HG03135 (cell line): ENCODE measurements around the gene KRT39.
"Not testable (repeated sequence)": the region's sequence is repeated elsewhere in the genome, so short reads cannot be mapped to it uniquely, and the experiment has no call there.

ENCODE experiments used
- ATAC-seq: cut with Tn5 transposase; IDR thresholded peaks from one replicate; pipeline ENCODE4 v1.9.1; 2021; ENCODE audit warnings: mild to moderate bottlenecking, moderate library complexity; ENCODE audit not compliant: unreplicated experiment

Gene KRT39

GRCh38 chr17:40944531-40944930 lies 22.2 kb downstream of the KRT39 start:
- no peak for ATAC-seq

- no peak for ATAC-seq
These were observed 24.2 kb downstream of the KRT39 start for GRCh38 chr17:40942553-40942952.

GRCh38 chr17:40940266-40940665 lies 26.5 kb downstream of the KRT39 start:
- no peak for ATAC-seq

- no peak for ATAC-seq
These were observed 27.8 kb downstream of the KRT39 start for GRCh38 chr17:40938981-40939380.

GRCh38 chr17:40937384-40937819 lies 29.3 kb downstream of the KRT39 start, which contains the start of gene KRT23:
KRT23 (minus strand) TSS chr17:40937646; CDS start chr17:40936603, 1,043 bp downstream.
- no peak for ATAC-seq

- no peak for ATAC-seq
These were observed 29.8 kb downstream of the KRT39 start for GRCh38 chr17:40936976-40937375.

- no peak for ATAC-seq
These were observed 30.2 kb downstream of the KRT39 start for GRCh38 chr17:40936437-40936971.

GRCh38 chr17:40935624-40936023 lies 31.1 kb downstream of the KRT39 start:
- ATAC-seq: no peak

GRCh38 chr17:40932608-40933007 lies 34.1 kb downstream of the KRT39 start:
- ATAC-seq: no peak

GRCh38 chr17:40931311-40931710 lies 35.4 kb downstream of the KRT39 start:
- no peak for ATAC-seq

GRCh38 chr17:40926341-40926740 lies 40.4 kb downstream of the KRT39 start:
- ATAC-seq: no peak

GRCh38 chr17:40922239-40922638 lies 44.5 kb downstream of the KRT39 start:
- no peak for ATAC-seq

- ATAC-seq: no peak
These were observed 45.7 kb downstream of the KRT39 start for GRCh38 chr17:40921026-40921425.

- ATAC-seq: not testable (repeated sequence)
These were observed 49.6 kb downstream of the KRT39 start for GRCh38 chr17:40917116-40917515.

- ATAC-seq: no peak
These were observed 50.4 kb downstream of the KRT39 start for GRCh38 chr17:40916366-40916765.

- no peak for ATAC-seq
These were observed 51.0 kb downstream of the KRT39 start for GRCh38 chr17:40915721-40916256.

- ATAC-seq: no peak
These were observed 51.5 kb downstream of the KRT39 start for GRCh38 chr17:40915199-40915661.

GRCh38 chr17:40914075-40914855 lies 52.5 kb downstream of the KRT39 start:
- ATAC-seq: no peak

GRCh38 chr17:40912486-40913210 lies 54.1 kb downstream of the KRT39 start:
- ATAC-seq: no peak

GRCh38 chr17:40910441-40910841 lies 56.3 kb downstream of the KRT39 start:
- ATAC-seq: no peak

GRCh38 chr17:40909755-40910154 lies 57.0 kb downstream of the KRT39 start:
- no peak for ATAC-seq
